ENCODE results near the gene VAMP7. TPM values are rescaled to one million over a fixed set of nuclear protein-coding genes. Genes with fewer than 3 reads are reported as not detected.

The VAMP7 gene
- total and polyA plus RNA-seq, 10 of the 15 experiments (the other 5 are each of a cell fraction or from before 2014, with no cell fraction given): 15.1 to 52.4 (median 35.8) TPM

GRCh38 chrX:155966876-155967275 is 85.7 kb downstream of the VAMP7 start:
- Histone ChIP-seq H3K36me3 (ENCODE audit: control insufficient read depth in 2 of 2, insufficient read depth in 2 of 2, low read length in 1 of 2) (no peaks in the 10 kb centered on the region), H3K27me3 (replicated peaks in 1 of 2; ENCODE audit: control insufficient read depth in 2 of 2, insufficient read depth in 2 of 2, low read length in 1 of 2) (no peaks in the 10 kb centered on the region), H3K79me2 (ENCODE audit: control insufficient read depth, insufficient read depth, low read length) (no peaks in the 10 kb centered on the region), H3K9me3 (replicated peaks; ENCODE audit: control insufficient read depth, insufficient read depth, low read length) (peaks cover 3% of the 10 kb centered on the region; the same call in 1 of the 3 replicates), H3K27ac (ENCODE audit: control insufficient read depth, insufficient read depth) (no peak overlapping the region), H3K4me2 (ENCODE audit: control insufficient read depth, insufficient read depth) (no peak overlapping the region), H2AFZ (ENCODE audit: control insufficient read depth, low read depth, low read length) (no peak overlapping the region), H3K9ac (ENCODE audit: control insufficient read depth, insufficient read depth, low read length) (no peak overlapping the region), H4K20me1 (ENCODE audit: control insufficient read depth, insufficient read depth) (no peaks in the 10 kb centered on the region), H3K4me3 (no peak overlapping the region), H3K4me1 (ENCODE audit: control insufficient read depth, insufficient read depth, low read length) (no peaks in the 10 kb centered on the region)
- ChIA-PET SMC1A (ENCODE audit: uncharacterized antibody, unreplicated experiment) (no interaction called here), RAD21 (ENCODE audit: unreplicated experiment) (no interaction called here), POLR2A (no interaction called here), CTCF (no interaction called here)
- WGBS (ENCODE audit: insufficient coverage, insufficient replicate concordance, low lambda C conversion rate, missing lambda C conversion rate): 30% methylated on average over 8 of the region's 8 CpGs
- ATAC-seq (peak; percentile 85), DNase-seq (ENCODE audit: low read depth, low spot score) (peak; percentile 12), FAIRE-seq (no peak)
- intact Hi-C loops (cut with micrococcal nuclease; ENCODE audit: unreplicated experiment): no loop called here
- in situ Hi-C loops (cut with MboI): no loop called here
- no TSS peak for BruUV-seq (replicated peaks)
- peak; percentile 79 for TF ChIP-seq RAD21 (IDR thresholded peaks at IDR 0.05; ENCODE audit: insufficient read depth, low read depth, low read length)
- TF ChIP-seq YY1 (IDR thresholded peaks at IDR 0.05; ENCODE audit: low read depth, low read length): no peak
- TF ChIP-seq SMC3 (IDR thresholded peaks at IDR 0.05; ENCODE audit: borderline replicate concordance, low read length): peak; percentile 67; the same call in 1 of the 2 replicates
- TF ChIP-seq, protein P1, sequence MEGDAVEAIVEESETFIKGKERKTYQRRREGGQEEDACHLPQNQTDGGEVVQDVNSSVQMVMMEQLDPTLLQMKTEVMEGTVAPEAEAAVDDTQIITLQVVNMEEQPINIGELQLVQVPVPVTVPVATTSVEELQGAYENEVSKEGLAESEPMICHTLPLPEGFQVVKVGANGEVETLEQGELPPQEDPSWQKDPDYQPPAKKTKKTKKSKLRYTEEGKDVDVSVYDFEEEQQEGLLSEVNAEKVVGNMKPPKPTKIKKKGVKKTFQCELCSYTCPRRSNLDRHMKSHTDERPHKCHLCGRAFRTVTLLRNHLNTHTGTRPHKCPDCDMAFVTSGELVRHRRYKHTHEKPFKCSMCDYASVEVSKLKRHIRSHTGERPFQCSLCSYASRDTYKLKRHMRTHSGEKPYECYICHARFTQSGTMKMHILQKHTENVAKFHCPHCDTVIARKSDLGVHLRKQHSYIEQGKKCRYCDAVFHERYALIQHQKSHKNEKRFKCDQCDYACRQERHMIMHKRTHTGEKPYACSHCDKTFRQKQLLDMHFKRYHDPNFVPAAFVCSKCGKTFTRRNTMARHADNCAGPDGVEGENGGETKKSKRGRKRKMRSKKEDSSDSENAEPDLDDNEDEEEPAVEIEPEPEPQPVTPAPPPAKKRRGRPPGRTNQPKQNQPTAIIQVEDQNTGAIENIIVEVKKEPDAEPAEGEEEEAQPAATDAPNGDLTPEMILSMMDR (IDR thresholded peaks at IDR 0.05 in 2 of 3, conservative IDR thresholded peaks at IDR 0.05 in 1 of 3; ENCODE audit: control insufficient read depth in 2 of 3, extremely low read depth in 1 of 3, insufficient read depth in 1 of 3, low read depth in 3 of 3, low read length in 3 of 3): peak; percentile 51 to 88 (median 54)

DNA sequence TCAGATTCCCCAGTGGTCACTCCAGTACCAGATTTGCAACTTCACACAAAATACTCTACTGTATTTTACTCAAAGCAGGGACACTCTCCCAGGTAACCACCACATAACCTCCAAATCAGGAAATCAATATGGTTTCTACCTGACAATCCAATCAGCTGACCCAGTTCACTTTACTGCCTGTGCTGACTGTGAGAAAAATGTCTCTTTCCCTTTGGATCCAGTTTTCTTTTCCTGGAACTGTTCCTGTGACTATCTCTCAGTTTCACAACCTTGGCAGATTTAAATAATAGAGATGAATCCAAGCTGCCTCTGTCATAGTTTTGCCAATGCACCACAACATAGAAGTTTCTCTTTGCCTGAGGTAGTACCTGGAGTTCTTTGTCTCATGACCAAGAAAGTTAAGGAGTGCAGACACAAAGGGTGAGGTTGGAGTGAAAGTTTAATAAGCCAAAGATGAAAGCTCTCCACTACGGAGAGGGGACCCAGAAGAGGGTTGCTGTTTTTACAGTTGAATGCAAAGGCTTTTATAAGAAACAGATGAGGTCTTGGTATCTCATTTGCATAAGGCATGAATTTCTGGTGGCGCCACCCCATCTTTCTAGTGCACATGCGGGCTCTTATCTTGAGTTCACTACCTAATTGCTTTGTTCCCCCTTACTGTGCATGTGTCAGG is 86.6 kb downstream of the VAMP7 start:
- no peak for FAIRE-seq
- CTCF ChIA-PET: no interaction called here
- 4% methylated on average over 3 of the region's 3 CpGs for WGBS (ENCODE audit: insufficient coverage, insufficient replicate concordance, low lambda C conversion rate, missing lambda C conversion rate)
- H3K4me2 ChIP-seq (ENCODE audit: control insufficient read depth, insufficient read depth): no peak overlapping the region
- H3K27ac ChIP-seq (ENCODE audit: control insufficient read depth, insufficient read depth): no peak overlapping the region
- no peak overlapping the region for H2AFZ ChIP-seq (ENCODE audit: control insufficient read depth, low read depth, low read length)
- SMC1A ChIA-PET (ENCODE audit: uncharacterized antibody, unreplicated experiment): no interaction called here
- no peak for DNase-seq (ENCODE audit: low read depth, low spot score)
- ATAC-seq: no peak
- RAD21 ChIA-PET (ENCODE audit: unreplicated experiment): no interaction called here
- no TSS peak for BruUV-seq (replicated peaks)
- H3K9ac ChIP-seq (ENCODE audit: control insufficient read depth, insufficient read depth, low read length): no peak overlapping the region
- no peaks in the 10 kb centered on the region for H3K79me2 ChIP-seq (ENCODE audit: control insufficient read depth, insufficient read depth, low read length)
- POLR2A ChIA-PET: no interaction called here
- no peak overlapping the region for H3K4me3 ChIP-seq
- in situ Hi-C loops (cut with MboI): no loop called here
- no peaks in the 10 kb centered on the region for H3K27me3 ChIP-seq (replicated peaks in 1 of 2; ENCODE audit: control insufficient read depth in 2 of 2, insufficient read depth in 2 of 2, low read length in 1 of 2)
- H3K36me3 ChIP-seq (ENCODE audit: control insufficient read depth in 2 of 2, insufficient read depth in 2 of 2, low read length in 1 of 2): no peaks in the 10 kb centered on the region
- H4K20me1 ChIP-seq (ENCODE audit: control insufficient read depth, insufficient read depth): no peaks in the 10 kb centered on the region
- intact Hi-C loops (cut with micrococcal nuclease; ENCODE audit: unreplicated experiment): no loop called here
- H3K9me3 ChIP-seq (replicated peaks; ENCODE audit: control insufficient read depth, insufficient read depth, low read length): peaks cover 3% of the 10 kb centered on the region; the same call in 1 of the 3 replicates
- no peaks in the 10 kb centered on the region for H3K4me1 ChIP-seq (ENCODE audit: control insufficient read depth, insufficient read depth, low read length)
- TF ChIP-seq SIN3A (IDR thresholded peaks at IDR 0.05; ENCODE audit: low read depth, low read length) (no peak), SMARCA5 (IDR thresholded peaks at IDR 0.05) (no peak), CREB1 (IDR thresholded peaks at IDR 0.05; ENCODE audit: low read depth) (no peak), ZZZ3 (IDR thresholded peaks at IDR 0.05; ENCODE audit: control insufficient read depth, insufficient read length, low read depth) (no peak), POLR2A (IDR thresholded peaks at IDR 0.05; ENCODE audit: low read depth, low read length) (no peak), SPI1 (IDR thresholded peaks at IDR 0.05; ENCODE audit: borderline replicate concordance, insufficient read depth, low read depth, low read length) (no peak), ZNF592 (IDR thresholded peaks at IDR 0.05) (no peak), ZSCAN29 (IDR thresholded peaks at IDR 0.05) (no peak)

Data from GM12878 (cell line).